WI38 (cell line): ENCODE data around the gene PCSK1.
"Not testable (repeated sequence)": the region's sequence is repeated elsewhere in the genome, so short reads cannot be mapped to it uniquely, and the experiment has no call there.

ENCODE experiments used
- H3K4me3 ChIP-seq: 2 replicates; pipeline ENCODE4 v1.5.1; 2011; ENCODE audit warnings: low read depth, mild to moderate bottlenecking, control low read depth, low read length
- TF ChIP-seq, protein P1 (sequence below): IDR thresholded peaks from 2 replicates; pipeline ENCODE4 v1.5.1; 2012; ENCODE audit warnings: low read depth, mild to moderate bottlenecking, control low read depth, low read length

Gene PCSK1

DNA sequence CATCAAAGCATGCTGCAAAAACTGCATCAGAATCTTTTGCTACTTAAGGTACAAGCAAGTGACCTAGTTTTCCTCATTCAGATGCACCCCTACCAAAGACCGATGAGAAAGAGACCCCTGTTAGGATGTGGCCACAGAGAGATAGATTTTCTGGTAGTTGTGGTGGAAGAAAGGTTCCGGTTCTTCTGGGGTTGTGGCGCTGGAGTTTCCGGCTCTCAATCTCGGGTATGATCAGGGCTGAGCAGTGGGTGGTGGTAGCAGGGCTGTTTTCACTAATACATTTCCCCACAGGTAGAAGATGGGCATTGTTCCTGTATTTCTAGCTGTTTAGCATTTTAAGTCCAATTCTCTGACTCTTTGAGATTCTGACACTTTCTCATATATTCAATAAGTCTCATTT, 58.4 kb downstream of the PCSK1 start:
- TF ChIP-seq, protein P1, sequence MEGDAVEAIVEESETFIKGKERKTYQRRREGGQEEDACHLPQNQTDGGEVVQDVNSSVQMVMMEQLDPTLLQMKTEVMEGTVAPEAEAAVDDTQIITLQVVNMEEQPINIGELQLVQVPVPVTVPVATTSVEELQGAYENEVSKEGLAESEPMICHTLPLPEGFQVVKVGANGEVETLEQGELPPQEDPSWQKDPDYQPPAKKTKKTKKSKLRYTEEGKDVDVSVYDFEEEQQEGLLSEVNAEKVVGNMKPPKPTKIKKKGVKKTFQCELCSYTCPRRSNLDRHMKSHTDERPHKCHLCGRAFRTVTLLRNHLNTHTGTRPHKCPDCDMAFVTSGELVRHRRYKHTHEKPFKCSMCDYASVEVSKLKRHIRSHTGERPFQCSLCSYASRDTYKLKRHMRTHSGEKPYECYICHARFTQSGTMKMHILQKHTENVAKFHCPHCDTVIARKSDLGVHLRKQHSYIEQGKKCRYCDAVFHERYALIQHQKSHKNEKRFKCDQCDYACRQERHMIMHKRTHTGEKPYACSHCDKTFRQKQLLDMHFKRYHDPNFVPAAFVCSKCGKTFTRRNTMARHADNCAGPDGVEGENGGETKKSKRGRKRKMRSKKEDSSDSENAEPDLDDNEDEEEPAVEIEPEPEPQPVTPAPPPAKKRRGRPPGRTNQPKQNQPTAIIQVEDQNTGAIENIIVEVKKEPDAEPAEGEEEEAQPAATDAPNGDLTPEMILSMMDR: no peak
- H3K4me3 ChIP-seq: no peak overlapping the region

DNA sequence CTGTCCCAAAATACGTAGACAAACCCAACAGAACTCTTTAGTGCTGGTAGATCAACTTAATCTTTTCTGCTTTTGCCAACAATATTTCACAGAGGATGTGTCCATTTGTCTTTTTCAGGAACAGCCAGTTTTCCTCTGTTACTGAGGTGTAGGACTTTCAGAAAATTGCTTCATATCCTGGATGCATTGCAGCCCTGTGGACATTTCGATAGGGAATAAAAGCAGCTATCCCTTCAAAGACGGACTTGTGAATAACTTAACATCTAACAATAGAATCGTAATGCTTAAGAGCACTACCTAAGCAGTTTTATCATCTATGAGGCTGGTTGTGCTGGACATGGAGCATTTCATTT, 59.7 kb downstream of the PCSK1 start:
- TF ChIP-seq, protein P1: no peak
- H3K4me3 ChIP-seq: no peak overlapping the region

DNA sequence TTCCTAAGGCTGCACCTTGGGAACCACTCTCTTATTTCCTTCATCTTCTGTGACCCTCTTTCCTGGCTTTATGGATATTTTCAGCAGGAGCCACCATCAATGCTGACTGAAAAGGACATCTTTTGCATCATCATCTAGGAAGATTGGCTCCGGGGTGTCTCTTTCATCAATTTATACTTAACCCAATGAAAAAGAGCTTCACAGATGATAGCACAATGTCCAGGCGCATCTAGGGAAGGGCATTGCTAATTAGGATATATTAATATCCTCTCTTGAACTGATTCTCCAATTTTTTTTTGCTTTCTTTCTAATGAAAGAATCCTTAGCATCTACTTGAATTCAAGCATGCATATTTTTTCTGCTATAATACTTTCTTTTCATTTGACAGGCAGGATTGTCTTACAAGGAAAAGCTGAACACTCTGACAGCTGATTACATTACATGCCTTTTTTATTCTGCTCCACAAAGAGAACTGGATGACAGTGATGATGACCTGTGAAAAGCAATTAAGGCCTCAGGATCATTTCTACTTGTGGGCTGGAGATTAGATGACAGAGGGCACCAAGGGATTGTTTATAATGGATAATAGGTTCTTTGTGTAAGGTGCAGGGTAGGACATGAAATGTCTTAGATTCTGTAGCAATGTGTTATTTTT, 60.2 kb downstream of the PCSK1 start:
- TF ChIP-seq, protein P1: no peak
- no peak overlapping the region for H3K4me3 ChIP-seq

DNA sequence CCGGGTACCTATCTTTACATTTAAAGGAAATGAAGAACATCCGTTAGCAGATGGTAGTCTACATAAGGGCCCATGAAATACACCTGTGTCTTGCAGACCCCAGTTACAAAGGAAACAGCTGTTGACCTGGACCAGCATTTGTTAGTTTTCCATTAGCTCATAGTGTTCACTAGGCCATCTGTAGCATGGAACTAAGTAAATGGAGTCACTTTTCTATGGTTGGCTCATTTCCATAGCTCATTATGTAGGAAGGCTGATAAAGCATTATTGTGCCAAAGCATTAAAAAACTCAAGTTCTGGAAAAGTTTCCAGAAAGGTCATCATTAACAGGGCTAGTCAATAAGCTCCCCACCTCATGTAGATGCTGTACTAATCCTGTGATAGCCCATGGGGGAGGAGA, 62.1 kb downstream of the PCSK1 start:
- TF ChIP-seq, protein P1: no peak
- H3K4me3 ChIP-seq: no peak overlapping the region

DNA sequence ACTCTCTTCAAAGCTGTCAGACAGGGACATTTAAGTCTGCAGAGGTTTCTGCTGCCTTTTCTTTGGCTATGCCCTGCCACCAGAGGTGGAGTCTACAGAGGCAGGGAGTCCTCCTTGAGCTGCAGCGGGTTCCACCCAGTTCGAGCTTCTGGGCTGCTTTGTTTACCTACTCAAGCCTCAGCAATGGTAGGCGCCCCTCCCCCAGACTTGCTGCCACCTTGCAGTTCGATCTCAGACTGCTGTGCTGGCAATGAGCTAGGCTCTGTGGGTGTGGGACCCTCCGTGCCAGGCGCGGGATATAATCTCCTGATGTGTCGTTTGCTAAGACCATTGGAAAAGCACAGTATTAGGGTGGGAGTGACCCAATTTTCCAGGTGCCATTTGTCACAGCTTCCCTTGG, 65.7 kb downstream of the PCSK1 start:
- not testable (repeated sequence) for H3K4me3 ChIP-seq

DNA sequence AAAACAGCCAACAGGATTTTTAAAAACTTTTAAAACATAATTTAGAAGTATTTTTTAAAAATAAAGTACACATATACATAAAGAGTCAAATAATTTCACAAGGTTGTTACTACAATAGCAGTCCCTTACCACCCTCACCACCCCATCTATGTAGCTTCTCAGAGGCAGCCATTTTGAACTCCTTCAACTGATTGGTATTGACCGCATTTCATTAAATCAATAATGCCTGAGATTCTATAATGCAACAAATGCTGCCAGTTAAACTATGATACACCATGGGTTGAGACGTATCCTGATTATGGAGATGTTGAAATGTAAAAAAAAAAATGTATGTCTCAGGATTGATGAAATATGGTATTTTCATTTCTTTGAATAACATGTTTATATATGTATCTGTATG, 78.8 kb downstream of the PCSK1 start:
- TF ChIP-seq, protein P1: no peak
- H3K4me3 ChIP-seq: no peak overlapping the region

DNA sequence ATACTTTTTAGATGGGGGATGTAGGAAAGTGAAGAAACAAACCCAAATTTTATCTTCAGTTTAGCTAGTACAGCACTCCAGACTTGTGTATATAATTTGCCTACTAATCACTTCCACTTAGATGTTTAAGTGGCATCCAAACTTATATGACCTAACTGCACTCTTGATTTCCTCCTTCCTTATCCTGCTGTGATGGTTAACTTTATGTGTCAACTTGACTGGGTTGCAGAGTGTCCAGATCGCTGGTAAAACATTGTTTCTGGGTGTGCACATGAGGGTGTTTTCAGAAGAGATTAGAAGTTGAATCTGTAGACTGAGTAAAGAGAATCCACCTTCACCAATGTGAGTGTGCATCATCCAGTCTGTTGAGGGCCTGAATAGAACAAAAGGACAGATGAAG, 79.8 kb downstream of the PCSK1 start:
- TF ChIP-seq, protein P1: no peak
- H3K4me3 ChIP-seq: no peak overlapping the region

DNA sequence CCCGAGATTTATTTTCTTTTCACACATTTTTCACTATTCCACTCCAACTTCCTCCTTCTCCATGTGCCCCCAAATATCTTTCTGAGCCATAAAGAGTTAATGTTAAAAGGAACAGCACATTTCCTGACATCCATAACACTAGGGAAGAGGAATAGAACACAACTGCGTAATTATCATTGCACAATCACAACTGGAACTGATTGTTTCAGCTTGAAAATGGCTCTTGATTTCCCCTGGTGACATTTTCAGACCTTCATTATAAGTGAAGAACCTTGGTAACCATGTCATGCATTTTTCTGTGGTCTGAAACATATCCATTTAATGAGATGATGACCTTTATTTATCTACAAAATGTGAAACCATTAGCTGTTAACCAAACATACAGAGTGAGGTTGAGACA, 82.4 kb downstream of the PCSK1 start:
- H3K4me3 ChIP-seq: no peak overlapping the region
- TF ChIP-seq, protein P1: no peak
